Endothelial cell (in vitro differentiated cells): ENCODE results near the gene PRAF2. TPM values are rescaled to one million over a fixed set of nuclear protein-coding genes. Genes with fewer than 3 reads are reported as not detected.

Experiments used
- DNase-seq: peaks from one replicate; pipeline ENCODE4 v3.0.0; 2021; ENCODE audit warnings: low spot score
- H3K27ac Mint-ChIP-seq: one replicate; pipeline ENCODE4 v1.8.0; 2021; ENCODE audit warnings: mixed read lengths, inconsistent platforms; ENCODE audit not compliant: unreplicated experiment
- H3K27me3 Mint-ChIP-seq: one replicate; pipeline ENCODE4 v1.8.0; 2021; ENCODE audit warnings: mild to moderate bottlenecking, moderate library complexity, mixed read lengths, inconsistent platforms; ENCODE audit not compliant: unreplicated experiment
- H3K36me3 Mint-ChIP-seq: one replicate; pipeline ENCODE4 v1.8.0; 2021; ENCODE audit warnings: mild to moderate bottlenecking, low read depth, mixed read lengths, inconsistent platforms; ENCODE audit not compliant: unreplicated experiment
- H3K4me1 Mint-ChIP-seq: one replicate; pipeline ENCODE4 v1.8.0; 2021; ENCODE audit warnings: mild to moderate bottlenecking, mixed read lengths, inconsistent platforms; ENCODE audit not compliant: unreplicated experiment
- H3K4me3 Mint-ChIP-seq: one replicate; pipeline ENCODE4 v1.8.0; 2021; ENCODE audit warnings: mild to moderate bottlenecking, mixed read lengths, inconsistent platforms; ENCODE audit not compliant: unreplicated experiment
- H3K9me3 Mint-ChIP-seq: one replicate; pipeline ENCODE4 v1.8.0; 2021; ENCODE audit warnings: mixed read lengths, inconsistent platforms; ENCODE audit not compliant: unreplicated experiment
- CTCF ChIP-seq: fragments of 200-600 bp; sonication (generic); IDR thresholded peaks from one replicate; pipeline ENCODE4 v1.5.0; 2021; ENCODE audit warnings: antibody characterized with exemption; ENCODE audit not compliant: unreplicated experiment
- total RNA-seq: library from RNA; stranded (reverse); fragmentation: NEBNext Ultra II Directional; extraction: Animal tissue kit (Norgen Biotek cat#: 25700); gene quantifications from one replicate; pipeline ENCODE4 v1.2.1, GENCODE V29; 2021; ENCODE audit not compliant: unreplicated experiment

PRAF2 gene
- total RNA-seq, 1 donor from 2014 or later: 22.3 TPM

GRCh38 chrX:49058794-49059193, 15.0 kb downstream of the PRAF2 start, which contains the start of gene CCDC120:
CCDC120 (plus strand) TSS chrX:49058999; CDS start chrX:49062042, 3,043 bp downstream.
- peaks cover 20% of the 10 kb centered on the region for H3K36me3 Mint-ChIP-seq
- no peak within 1 kb of the TSS for H3K27ac Mint-ChIP-seq
- no peak for TF ChIP-seq CTCF
- H3K4me1 Mint-ChIP-seq: peaks cover 18% of the 10 kb centered on the region
- DNase-seq: no peak
- no peaks in the 10 kb centered on the region for H3K9me3 Mint-ChIP-seq
- H3K27me3 Mint-ChIP-seq: peaks cover 8% of the 10 kb centered on the region
- H3K4me3 Mint-ChIP-seq: peak within 1 kb of the TSS; percentile 56

- peak overlapping the region; percentile 94 for H3K4me3 Mint-ChIP-seq
- peaks cover 25% of the 10 kb centered on the region for H3K4me1 Mint-ChIP-seq
- H3K9me3 Mint-ChIP-seq: no peaks in the 10 kb centered on the region
- DNase-seq: no peak
- H3K27me3 Mint-ChIP-seq: peaks cover 13% of the 10 kb centered on the region
- H3K27ac Mint-ChIP-seq: peak overlapping the region; percentile 88
- TF ChIP-seq CTCF: no peak
- peaks cover 11% of the 10 kb centered on the region for H3K36me3 Mint-ChIP-seq
Observed at GRCh38 chrX:49054073-49054762, 19.6 kb downstream of the PRAF2 start.

GRCh38 chrX:49053223-49054072, 20.4 kb downstream of the PRAF2 start:
- H3K36me3 Mint-ChIP-seq: peaks cover 11% of the 10 kb centered on the region
- peak overlapping the region; percentile 94 for H3K4me3 Mint-ChIP-seq
- peak overlapping the region; percentile 88 for H3K27ac Mint-ChIP-seq
- no peak for TF ChIP-seq CTCF
- DNase-seq: peak; percentile 66
- peaks cover 13% of the 10 kb centered on the region for H3K27me3 Mint-ChIP-seq
- peaks cover 25% of the 10 kb centered on the region for H3K4me1 Mint-ChIP-seq
- H3K9me3 Mint-ChIP-seq: no peaks in the 10 kb centered on the region

GRCh38 chrX:49043987-49044281, 29.9 kb downstream of the PRAF2 start:
- Mint-ChIP-seq H3K9me3 (no peaks in the 10 kb centered on the region), H3K4me1 (peaks cover 24% of the 10 kb centered on the region)
- no peak for TF ChIP-seq CTCF

More at GRCh38 chrX:49043987-49044281, 29.9 kb downstream of the PRAF2 start:
- Mint-ChIP-seq H3K36me3 (no peaks in the 10 kb centered on the region), H3K4me3 (peak overlapping the region; percentile 86), H3K27me3 (peaks cover 8% of the 10 kb centered on the region), H3K27ac (peak overlapping the region; percentile 72)
- DNase-seq: no peak
